ENCODE data around the gene LCN9. TPM values are rescaled to one million over a fixed set of nuclear protein-coding genes. Genes with fewer than 3 reads are reported as not detected.

LCN9 gene
- total and polyA plus RNA-seq, 4 donors = not detected

- H3K27ac ChIP-seq (ENCODE audit: low read depth in 1 of 2, low read length in 2 of 2) = no peak overlapping the region
- 80% methylated on average over 10 of the region's 10 CpGs for WGBS
- no peak overlapping the region for H3K9ac ChIP-seq (ENCODE audit: low read depth in 1 of 2, low read length in 2 of 2)
- DNase-seq (ENCODE audit: low spot score) = no peak
- H3K9me3 ChIP-seq (ENCODE audit: control insufficient read depth in 4 of 4, low read length in 3 of 4) = no peaks in the 10 kb centered on the region
- H3K36me3 ChIP-seq (ENCODE audit: control insufficient read depth in 4 of 4, insufficient read depth in 3 of 4, low read depth in 1 of 4, low read length in 3 of 4) = no peaks in the 10 kb centered on the region
- H3K4me3 ChIP-seq (ENCODE audit: low read depth in 1 of 3, low read length in 3 of 3) = no peak overlapping the region
- H3K27me3 ChIP-seq (ENCODE audit: control insufficient read depth in 4 of 4, insufficient read depth in 4 of 4, low read length in 3 of 4) = no peaks in the 10 kb centered on the region
- TF ChIP-seq FOXA1 (IDR thresholded peaks at IDR 0.05) (no peak), SP1 (IDR thresholded peaks at IDR 0.05) (no peak)
- H3K4me1 ChIP-seq (ENCODE audit: control insufficient read depth in 4 of 4, insufficient read depth in 4 of 4, low read length in 3 of 4) = no peaks in the 10 kb centered on the region
Observed at GRCh38 chr9:135664266-135664665, 1.2 kb downstream of the LCN9 start.

- no peaks in the 10 kb centered on the region for H3K4me1 ChIP-seq (ENCODE audit: control insufficient read depth in 4 of 4, insufficient read depth in 4 of 4, low read length in 3 of 4)
- H3K27ac ChIP-seq (ENCODE audit: low read depth in 1 of 2, low read length in 2 of 2) = no peak overlapping the region
- H3K9ac ChIP-seq (ENCODE audit: low read depth in 1 of 2, low read length in 2 of 2) = no peak overlapping the region
- H3K4me3 ChIP-seq (ENCODE audit: low read depth in 1 of 3, low read length in 3 of 3) = no peak overlapping the region
- DNase-seq (ENCODE audit: low spot score) = no peak
- H3K9me3 ChIP-seq (ENCODE audit: control insufficient read depth in 4 of 4, low read length in 3 of 4) = no peaks in the 10 kb centered on the region
- WGBS = 77% methylated on average over 32 of the region's 32 CpGs
- no peaks in the 10 kb centered on the region for H3K36me3 ChIP-seq (ENCODE audit: control insufficient read depth in 4 of 4, insufficient read depth in 3 of 4, low read depth in 1 of 4, low read length in 3 of 4)
- H3K27me3 ChIP-seq (ENCODE audit: control insufficient read depth in 4 of 4, insufficient read depth in 4 of 4, low read length in 3 of 4) = no peaks in the 10 kb centered on the region
- TF ChIP-seq HNF4A (conservative IDR thresholded peaks at IDR 0.05) = no peak
Observed at GRCh38 chr9:135664801-135665794, 2.0 kb downstream of the LCN9 start.

- TF ChIP-seq NR2F2 (IDR thresholded peaks at IDR 0.05) (no peak), REST (IDR thresholded peaks at IDR 0.05) (no peak), EGR1 (IDR thresholded peaks at IDR 0.05; ENCODE audit: low read depth in 2 of 2) (no peak), GABPA (IDR thresholded peaks at IDR 0.05 in 1 of 2, conservative IDR thresholded peaks at IDR 0.05 in 1 of 2) (no peak), FOXA2 (IDR thresholded peaks at IDR 0.05) (no peak), RXRA (IDR thresholded peaks at IDR 0.05) (no peak), RAD21 (IDR thresholded peaks at IDR 0.05) (no peak), ZBTB33 (IDR thresholded peaks at IDR 0.05) (no peak), HNF4G (IDR thresholded peaks at IDR 0.05) (no peak), TAF1 (conservative IDR thresholded peaks at IDR 0.05) (no peak), HNF4A (conservative IDR thresholded peaks at IDR 0.05) (no peak), JUND (IDR thresholded peaks at IDR 0.05) (no peak), ATF3 (IDR thresholded peaks at IDR 0.05) (no peak), YY1 (IDR thresholded peaks at IDR 0.05) (no peak), SP1 (IDR thresholded peaks at IDR 0.05) (no peak), MAX (IDR thresholded peaks at IDR 0.05) (no peak)
- no peaks in the 10 kb centered on the region for H3K9me3 ChIP-seq (ENCODE audit: control insufficient read depth in 4 of 4, low read length in 3 of 4)
- H3K9ac ChIP-seq (ENCODE audit: low read depth in 1 of 2, low read length in 2 of 2) = no peak overlapping the region
- WGBS = 77% methylated on average over 12 of the region's 12 CpGs
- no peak overlapping the region for H3K27ac ChIP-seq (ENCODE audit: low read depth in 1 of 2, low read length in 2 of 2)
- no peak overlapping the region for H3K4me3 ChIP-seq (ENCODE audit: low read depth in 1 of 3, low read length in 3 of 3)
- no peaks in the 10 kb centered on the region for H3K4me1 ChIP-seq (ENCODE audit: control insufficient read depth in 4 of 4, insufficient read depth in 4 of 4, low read length in 3 of 4)
- H3K36me3 ChIP-seq (ENCODE audit: control insufficient read depth in 4 of 4, insufficient read depth in 3 of 4, low read depth in 1 of 4, low read length in 3 of 4) = no peaks in the 10 kb centered on the region
- no peaks in the 10 kb centered on the region for H3K27me3 ChIP-seq (ENCODE audit: control insufficient read depth in 4 of 4, insufficient read depth in 4 of 4, low read length in 3 of 4)
- no peak for DNase-seq (ENCODE audit: low spot score)
Observed at GRCh38 chr9:135665795-135666189, 2.7 kb downstream of the LCN9 start.

All from liver (tissue), 9 donors.